Body of pancreas (tissue), 4 donors: ENCODE data around the gene BBLN. TPM values are rescaled to one million over a fixed set of nuclear protein-coding genes. Genes with fewer than 3 reads are reported as not detected.
A peak's percentile ranks its signal among the peaks of the same experiment; 100 is the strongest.
"Not testable (repeated sequence)": the region's sequence is repeated elsewhere in the genome, so short reads cannot be mapped to it uniquely, and the experiment has no call there.

ENCODE experiments used
- ATAC-seq: fragments of 150-250 bp; one replicate; pipeline ENCODE4 v1.9.1; 2016
- DNase-seq, 4 donors: peaks; one replicate each; pipeline ENCODE4 v3.0.0-alpha.2; 2019
- H3K27ac ChIP-seq, 4 donors: fragments of 200-600 bp; sonication (generic); 1 replicate in 3 of 4; 2 replicates in 1 of 4; pipeline versions ENCODE4 v1.5.1 to v1.6.1; 2016 to 2019; ENCODE audit warnings: mild to moderate bottlenecking in 1 of 4, mixed read lengths in 1 of 4, moderate library complexity in 1 of 4
- H3K27me3 ChIP-seq, 2 donors: fragments of 200-600 bp; sonication (generic); one replicate each; pipeline ENCODE4 v1.6.0; 2016; ENCODE audit warnings: mild to moderate bottlenecking in 1 of 2
- H3K36me3 ChIP-seq, 2 donors: fragments of 200-600 bp; sonication (generic); replicated peaks in 1 of 2; 2 replicates each; pipeline ENCODE4 v1.5.1; 2016; ENCODE audit warnings: low read depth in 2 of 2; ENCODE audit not compliant: insufficient read depth in 1 of 2
- H3K4me1 ChIP-seq: fragments of 200-600 bp; sonication (generic); one replicate; pipeline ENCODE4 v1.6.0; 2016
- H3K4me3 ChIP-seq, 2 donors: fragments of 200-600 bp; sonication (generic); 1 replicate in 1 of 2; 2 replicates in 1 of 2; pipeline ENCODE4 v1.5.1; 2016 to 2019
- H3K9me3 ChIP-seq, 3 donors: fragments of 200-600 bp; sonication (generic); 1 replicate in 2 of 3; 2 replicates in 1 of 3; pipeline ENCODE4 v1.5.1; 2016
- POLR2A ChIP-seq, 3 donors: fragments of 450-650 bp; IDR thresholded peaks; one replicate each; pipeline ENCODE4 v1.6.1; 2016; ENCODE audit warnings: antibody characterized with exemption in 3 of 3, mild to moderate bottlenecking in 2 of 3
- WGBS, 2 donors: methylation state at CpG; one replicate each; pipeline ENCODE4 v1.1.5; 2017; 5-methylcytosine and 5-hydroxymethylcytosine counted together
- intact Hi-C: fragments of 100-400 bp; cut with DNase I; formaldehyde crosslinking; loops from one replicate; pipeline ENCODE4 v1.15.1; 2023
- total RNA-seq, 2 donors: library from RNA; depleted of rRNA; stranded (reverse); fragments of >200 nt; gene quantifications; one replicate each; pipeline ENCODE4 v1.1.0, GENCODE V29; 2016
- TF ChIP-seq, protein P1 (sequence below), 7 experiments: fragments of 450-650 bp in 4 of 7; fragments of 200-600 bp in 3 of 7; sonication (generic) in 3 of 7; IDR thresholded peaks; one replicate each; pipeline ENCODE4 v1.5.1; 2016 to 2019; ENCODE audit warnings: antibody characterized with exemption in 7 of 7

The BBLN gene, protein sequence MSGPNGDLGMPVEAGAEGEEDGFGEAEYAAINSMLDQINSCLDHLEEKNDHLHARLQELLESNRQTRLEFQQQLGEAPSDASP
- 100 to 1,000 TPM; 113 to 129 TPM for total RNA-seq

DNA sequence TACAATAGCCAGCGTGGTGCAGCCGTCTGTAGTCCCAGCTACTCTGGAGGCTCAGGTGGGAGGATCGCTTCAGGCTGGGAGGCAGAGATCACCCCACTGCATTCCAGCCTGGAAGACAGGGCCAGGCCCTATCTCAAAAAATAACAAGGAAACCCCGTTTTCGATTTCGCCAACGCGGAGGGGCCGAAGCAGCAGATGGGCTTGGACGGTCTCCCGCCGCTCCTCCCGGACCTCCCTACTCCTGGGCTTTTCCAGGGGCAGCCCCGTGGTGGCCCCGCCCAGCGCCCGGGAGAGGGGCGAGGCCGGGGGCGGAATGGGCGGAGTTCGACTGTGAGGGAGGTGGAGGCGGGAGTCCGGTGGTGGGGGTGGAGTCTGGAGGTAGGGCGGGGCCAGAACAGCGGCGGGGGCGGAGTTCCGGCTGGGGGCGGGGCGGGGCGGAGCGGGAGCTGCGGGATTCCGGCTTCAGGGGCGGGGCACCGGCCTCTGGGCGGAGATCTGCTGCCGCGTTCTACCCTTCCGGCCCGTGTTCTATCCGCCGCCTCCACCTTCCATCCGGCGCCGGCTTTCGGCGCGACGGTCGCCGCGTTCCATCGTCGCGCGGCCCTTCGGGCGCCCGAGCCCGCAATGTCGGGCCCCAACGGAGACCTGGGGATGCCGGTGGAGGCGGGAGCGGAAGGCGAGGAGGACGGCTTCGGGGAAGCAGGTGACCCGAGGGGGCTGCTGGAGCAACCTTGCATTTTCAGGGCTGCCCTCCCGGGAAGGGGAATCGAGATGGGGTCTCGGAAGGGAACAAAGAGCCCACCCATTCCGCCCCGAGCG lies at the start of gene BBLN:
BBLN (plus strand) TSS at position 482 of the 819 bp plus-strand sequence; CDS start at position 625, 143 bp downstream.
- ATAC-seq, result peak; percentile 93

GRCh38 chr9:128111726-128112125 lies 48.3 kb upstream of the BBLN start:
- H3K27ac ChIP-seq, DNase-seq, ATAC-seq, H3K27me3 ChIP-seq, intact Hi-C loops, H3K9me3 ChIP-seq, H3K4me3 ChIP-seq: not testable (repeated sequence)
- Histone ChIP-seq H3K4me1 (peaks cover 48% of the 10 kb centered on the region), H3K36me3 (peaks cover 10 to 16% of the 10 kb centered on the region in 2 donors)
- 83 to 89% methylated on average over 12 of the region's 12 CpGs for WGBS, 2 donors

More for the DNA sequence above, at the start of gene BBLN:
- peaks cover 32% of the 10 kb centered on the region for H3K4me1 ChIP-seq
- WGBS, 2 donors, result 0 to 1% methylated on average over 3 to 73 of the region's 77 CpGs
- H3K27me3 ChIP-seq, result no peaks in the 10 kb centered on the region
- intact Hi-C loops, result no loop called here
- H3K4me3 ChIP-seq, result peak within 1 kb of the TSS; percentile 26 to 65
- peaks cover 0 to 4% of the 10 kb centered on the region in 2 donors for H3K36me3 ChIP-seq
- no peaks in the 10 kb centered on the region for H3K9me3 ChIP-seq
- peak within 1 kb of the TSS; percentile 50 to 80 (median 67) for H3K27ac ChIP-seq
- TF ChIP-seq, protein P1, sequence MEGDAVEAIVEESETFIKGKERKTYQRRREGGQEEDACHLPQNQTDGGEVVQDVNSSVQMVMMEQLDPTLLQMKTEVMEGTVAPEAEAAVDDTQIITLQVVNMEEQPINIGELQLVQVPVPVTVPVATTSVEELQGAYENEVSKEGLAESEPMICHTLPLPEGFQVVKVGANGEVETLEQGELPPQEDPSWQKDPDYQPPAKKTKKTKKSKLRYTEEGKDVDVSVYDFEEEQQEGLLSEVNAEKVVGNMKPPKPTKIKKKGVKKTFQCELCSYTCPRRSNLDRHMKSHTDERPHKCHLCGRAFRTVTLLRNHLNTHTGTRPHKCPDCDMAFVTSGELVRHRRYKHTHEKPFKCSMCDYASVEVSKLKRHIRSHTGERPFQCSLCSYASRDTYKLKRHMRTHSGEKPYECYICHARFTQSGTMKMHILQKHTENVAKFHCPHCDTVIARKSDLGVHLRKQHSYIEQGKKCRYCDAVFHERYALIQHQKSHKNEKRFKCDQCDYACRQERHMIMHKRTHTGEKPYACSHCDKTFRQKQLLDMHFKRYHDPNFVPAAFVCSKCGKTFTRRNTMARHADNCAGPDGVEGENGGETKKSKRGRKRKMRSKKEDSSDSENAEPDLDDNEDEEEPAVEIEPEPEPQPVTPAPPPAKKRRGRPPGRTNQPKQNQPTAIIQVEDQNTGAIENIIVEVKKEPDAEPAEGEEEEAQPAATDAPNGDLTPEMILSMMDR (IDR thresholded peaks at IDR 0.05), result no peak
- TF ChIP-seq POLR2A (IDR thresholded peaks at IDR 0.05), result peak; percentile 59 to 80 (median 78)
- DNase-seq, result peak; percentile 94 to 96 (median 96)

DNA sequence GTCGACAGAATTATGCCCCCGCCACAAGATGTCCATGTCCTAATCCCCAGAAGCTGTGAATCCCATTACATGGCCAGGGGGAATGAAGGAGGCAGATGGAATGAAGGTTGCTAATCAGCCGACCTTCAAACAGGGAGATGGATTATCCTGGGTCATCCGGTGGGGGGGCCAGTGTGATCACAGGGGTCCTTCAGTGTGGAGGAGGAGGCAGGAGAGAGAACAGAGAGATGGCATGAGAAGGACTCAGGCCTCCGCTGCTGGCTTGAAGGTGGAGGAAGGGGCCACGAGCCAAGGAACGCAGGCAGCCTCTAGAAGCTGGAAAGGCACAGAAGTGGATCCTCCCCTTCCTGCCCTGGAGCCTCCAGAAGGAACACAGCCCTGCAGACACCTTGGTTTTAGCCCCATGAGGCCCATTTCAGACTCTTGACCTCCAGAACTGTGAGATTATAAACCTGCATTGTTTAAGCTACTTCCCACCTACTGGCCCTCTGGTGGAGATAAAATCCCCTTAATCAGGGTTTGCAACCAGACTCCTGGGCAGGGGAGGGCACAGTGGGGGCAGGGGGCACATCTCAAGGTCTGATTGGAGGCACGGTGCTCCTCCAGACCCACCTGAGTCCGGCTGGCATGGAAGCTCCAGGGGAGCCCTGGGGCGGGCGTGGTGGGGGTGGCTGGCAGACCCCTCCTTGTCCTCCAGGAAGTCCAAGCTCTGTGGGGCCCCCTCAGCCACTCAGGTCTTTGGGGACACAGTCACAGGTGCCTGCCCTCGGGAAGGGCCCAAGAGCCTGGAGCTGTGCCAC lies 46.3 kb upstream of the BBLN start:
- Histone ChIP-seq H3K27ac (peak overlapping the region; percentile 79 to 95 (median 92)), H3K4me3 (no peak overlapping the region), H3K27me3 (no peaks in the 10 kb centered on the region), H3K36me3 (no peaks in the 10 kb centered on the region), H3K9me3 (no peaks in the 10 kb centered on the region), H3K4me1 (peaks cover 56% of the 10 kb centered on the region)
- peak in 2 of 4 donors; percentile 2 to 13 for DNase-seq
- 85% methylated on average over 11 to 12 of the region's 12 CpGs for WGBS, 2 donors
- TF ChIP-seq POLR2A (IDR thresholded peaks at IDR 0.05), result no peak
- TF ChIP-seq, protein P1 (IDR thresholded peaks at IDR 0.05), result no peak
- ATAC-seq, result no peak
- intact Hi-C loops, result no loop called here

DNA sequence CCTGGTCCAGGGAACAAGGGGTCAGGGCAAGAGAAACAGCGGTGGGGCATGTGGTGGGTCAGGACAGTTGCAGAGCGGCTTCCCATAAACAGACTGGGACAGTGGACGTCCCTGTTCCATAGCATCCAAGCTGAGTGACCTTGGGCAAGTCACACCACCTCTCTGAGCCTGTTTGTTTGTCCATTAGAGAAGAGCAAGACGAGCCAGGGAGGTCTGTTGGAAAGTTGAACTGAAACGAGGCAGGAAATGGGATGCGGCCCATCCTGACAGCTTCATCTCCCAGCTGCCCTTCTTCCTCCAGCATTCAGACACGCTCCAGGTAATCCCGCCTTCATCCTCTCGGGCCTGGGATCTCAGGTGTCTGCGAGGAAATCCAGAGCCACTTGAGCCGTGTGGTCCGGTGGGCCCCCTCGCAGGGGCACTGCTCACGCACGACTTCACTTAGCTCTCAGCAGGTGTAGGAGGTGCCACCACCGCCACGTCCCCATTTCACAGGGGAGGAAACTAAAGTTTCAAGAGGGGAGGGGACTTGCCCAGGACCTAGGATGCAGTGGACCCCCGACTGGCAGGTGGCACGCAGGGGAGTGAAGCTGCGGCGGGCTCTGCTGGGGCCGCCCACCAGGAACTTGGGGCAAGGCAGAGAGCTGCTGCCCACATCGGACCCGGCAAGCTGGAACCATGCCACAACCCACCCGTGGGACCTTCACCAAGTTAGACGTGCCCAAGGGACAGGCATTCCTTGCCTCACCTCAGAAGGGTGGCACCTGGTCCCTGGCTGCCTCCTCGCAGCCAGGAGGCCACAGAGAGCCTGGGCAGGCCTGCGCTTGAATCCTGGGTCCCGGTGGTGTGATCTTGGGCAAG lies 45.5 kb upstream of the BBLN start:
- peak; percentile 4 for ATAC-seq
- WGBS, 2 donors, result 66 to 76% methylated on average over 15 to 29 of the region's 29 CpGs
- H3K27me3 ChIP-seq, result no peaks in the 10 kb centered on the region
- H3K4me3 ChIP-seq, result no peak overlapping the region
- H3K9me3 ChIP-seq, result no peaks in the 10 kb centered on the region
- intact Hi-C loops, result no loop called here
- H3K36me3 ChIP-seq, result no peaks in the 10 kb centered on the region
- H3K27ac ChIP-seq, result peak overlapping the region; percentile 79 to 95 (median 92)
- TF ChIP-seq, protein P1 (IDR thresholded peaks at IDR 0.05), result no peak
- TF ChIP-seq POLR2A (IDR thresholded peaks at IDR 0.05), result no peak
- DNase-seq, result peak in 3 of 4 donors; percentile 5 to 45 (median 14)
- peaks cover 59% of the 10 kb centered on the region for H3K4me1 ChIP-seq
